Activated gamma-delta T cell treated with Interleukin-2 at 50 U/mL for 16 hours (primary cell): Measurements from ENCODE around the gene GATAD2B.
A peak's percentile ranks its signal among the peaks of the same experiment; 100 is the strongest.

Experiments used
- DNase-seq: peaks from one replicate; pipeline ENCODE4 v3.0.0-alpha.2; 2020

GATAD2B gene

DNA sequence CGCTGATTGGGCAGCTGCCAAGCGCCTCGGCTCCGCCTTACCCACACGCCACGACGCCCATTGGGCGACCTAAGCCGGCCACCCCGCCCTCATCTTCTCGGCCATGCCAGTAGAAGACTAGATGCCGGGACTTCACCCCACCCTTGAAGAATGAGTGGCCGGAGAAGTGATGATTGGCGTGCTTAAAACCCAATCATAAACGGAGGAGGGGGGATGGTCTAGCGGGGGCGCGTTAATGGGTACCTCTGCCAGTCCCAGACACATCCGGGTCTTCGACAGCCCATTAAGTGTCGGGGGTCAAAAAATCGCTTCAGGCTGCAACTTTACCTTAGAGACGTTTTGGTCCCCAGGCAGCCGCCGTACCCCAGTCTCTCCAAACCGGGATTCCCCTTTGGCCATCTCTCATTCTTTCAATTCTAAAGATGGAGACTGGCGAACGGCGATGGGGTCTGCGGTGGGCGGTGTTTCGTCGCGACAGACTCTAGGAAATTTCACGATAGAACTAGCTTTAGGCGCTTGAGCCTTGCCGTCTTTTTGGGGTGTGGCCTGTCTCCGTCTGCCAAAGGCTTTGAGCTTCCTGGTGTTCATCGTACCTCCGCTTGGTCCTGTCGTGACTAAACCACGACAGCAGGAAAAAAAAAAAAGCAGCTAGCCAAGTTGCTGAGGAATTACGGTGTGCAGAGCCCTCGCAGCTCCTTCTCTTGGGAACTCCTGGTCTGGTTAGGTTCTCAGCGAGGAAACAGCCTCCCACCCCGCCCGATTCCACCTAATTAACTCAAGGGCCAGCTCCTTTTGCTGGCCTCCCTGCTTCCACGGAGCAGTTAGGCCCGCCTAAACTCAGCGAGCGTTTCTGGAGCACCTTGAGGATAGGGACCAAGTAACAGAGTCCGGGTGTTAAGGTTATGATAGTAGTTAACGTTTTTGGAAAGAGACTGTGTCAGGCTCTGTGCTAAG lies at the start of gene GATAD2B:
GATAD2B (minus strand) TSS at position 1 of the 954 bp plus-strand sequence. CDS start 94,625 bp downstream, outside the sequence.
- DNase-seq, result peak; percentile 99

DNA sequence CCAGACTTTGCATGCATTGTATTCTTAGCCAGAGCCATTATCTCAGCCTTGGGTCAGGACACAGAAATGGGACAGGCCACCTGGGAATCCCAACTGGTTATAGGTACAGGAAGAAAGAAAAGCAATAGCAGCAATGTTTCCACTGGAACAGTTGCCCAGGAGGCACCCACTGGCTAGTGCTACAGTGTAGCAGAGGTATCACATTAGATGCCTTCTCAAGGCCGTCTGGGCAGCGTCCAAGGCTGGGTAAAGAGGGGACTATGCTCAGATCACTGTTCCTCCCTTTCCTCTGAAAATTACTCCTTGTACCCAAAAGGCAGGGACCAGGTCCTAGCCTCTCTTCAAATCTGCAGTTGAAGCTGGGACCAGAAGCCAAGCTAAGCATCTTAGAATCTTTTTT lies 47.6 kb upstream of the GATAD2B start:
- DNase-seq, result no peak

DNA sequence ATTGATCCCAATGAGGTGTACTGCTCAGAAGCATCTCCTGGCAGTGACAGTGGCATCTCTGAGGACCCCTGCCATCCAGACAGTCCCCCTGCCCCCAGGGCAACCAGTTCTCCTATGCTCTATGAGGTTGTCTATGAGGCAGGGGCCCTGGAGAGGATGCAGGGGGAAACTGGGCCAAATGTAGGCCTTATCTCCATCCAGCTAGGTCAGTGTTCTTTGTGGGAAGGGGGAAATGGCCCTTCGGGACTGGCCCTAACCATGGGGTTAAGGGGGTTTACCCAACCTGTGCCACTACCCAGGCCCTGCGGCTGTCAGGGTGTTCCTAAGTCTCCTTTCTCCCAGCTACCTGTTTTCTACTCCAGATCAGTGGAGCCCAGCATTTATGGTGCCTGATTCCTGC lies 46.2 kb upstream of the GATAD2B start:
- DNase-seq, result no peak

DNA sequence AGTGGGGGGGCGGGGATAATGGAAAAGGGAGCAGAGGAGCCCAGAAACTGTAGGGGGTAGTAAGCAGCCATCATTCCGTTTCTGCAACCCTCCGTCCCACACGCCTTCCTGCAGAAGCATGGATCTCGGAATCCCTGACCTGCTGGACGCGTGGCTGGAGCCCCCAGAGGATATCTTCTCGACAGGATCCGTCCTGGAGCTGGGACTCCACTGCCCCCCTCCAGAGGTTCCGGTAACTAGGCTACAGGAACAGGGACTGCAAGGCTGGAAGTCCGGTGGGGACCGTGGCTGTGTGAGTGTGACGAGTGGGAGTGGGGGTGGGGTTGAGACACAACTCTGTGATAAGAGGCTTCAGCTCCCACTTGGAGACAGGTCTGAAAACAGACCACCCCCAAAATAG lies 45.6 kb upstream of the GATAD2B start:
- no peak for DNase-seq

DNA sequence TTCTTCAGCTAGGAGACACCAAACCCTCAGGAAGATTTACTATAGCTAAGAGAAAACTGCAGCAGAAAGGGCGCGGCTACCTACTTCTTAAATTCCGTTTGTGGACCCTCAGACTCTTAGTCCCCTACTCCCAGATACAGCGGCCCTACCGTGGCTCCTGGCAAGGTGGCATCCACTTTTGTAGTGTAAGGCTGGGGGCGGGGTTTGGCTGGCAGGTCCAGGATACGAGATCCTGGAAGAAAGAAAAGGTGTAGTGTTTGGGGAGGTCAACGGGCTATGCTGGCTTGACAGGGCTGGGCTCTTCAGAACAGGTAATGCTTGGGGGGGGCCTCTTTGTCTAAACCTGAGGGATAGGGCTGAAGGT lies 45.2 kb upstream of the GATAD2B start:
- no peak for DNase-seq

DNA sequence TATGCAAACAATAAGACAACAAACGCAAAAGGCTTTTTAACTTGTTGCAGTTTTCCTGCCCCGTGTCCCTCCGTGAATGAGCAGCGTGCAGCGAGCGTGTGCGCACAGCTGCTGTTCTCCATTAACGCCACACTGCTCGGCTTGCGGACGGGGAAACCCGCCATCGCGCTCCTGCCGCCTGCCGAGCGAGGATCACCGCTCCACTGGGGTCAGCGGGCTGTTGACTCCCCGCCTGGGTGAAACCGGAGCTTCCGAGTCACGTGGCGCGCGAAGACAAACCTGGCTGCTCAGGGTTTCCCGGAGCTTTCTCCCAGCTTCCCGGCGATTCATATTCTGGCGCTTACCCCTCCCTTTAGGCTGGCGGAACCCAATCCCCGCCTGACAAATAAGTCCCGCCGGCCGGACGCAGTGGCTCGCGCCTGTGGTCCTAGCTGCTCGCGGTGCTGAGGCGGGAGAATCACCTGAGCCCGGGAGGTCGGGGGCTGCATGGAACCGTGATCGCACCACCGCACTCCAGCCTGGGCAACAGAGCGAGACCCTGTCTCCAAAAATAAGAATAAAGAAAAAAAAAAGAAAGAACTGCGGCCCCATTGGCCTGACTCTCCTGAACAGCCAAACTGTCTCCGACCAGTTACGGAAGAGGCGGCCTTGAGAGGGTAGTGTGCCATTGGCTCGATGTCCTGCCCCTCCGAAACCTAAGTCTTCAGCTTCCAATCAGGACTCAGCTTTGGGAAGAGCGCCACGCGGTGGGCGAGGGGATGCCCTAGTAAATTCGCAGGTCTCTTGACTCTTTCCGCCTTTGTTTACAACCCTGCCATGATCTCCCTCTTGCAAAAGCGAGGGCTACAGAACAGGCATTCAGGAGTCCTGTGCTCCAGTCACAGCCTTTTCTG lies 44.6 kb upstream of the GATAD2B start, which contains the start of gene CREB3L4:
CREB3L4 (plus strand) TSS at position 796 of the 893 bp plus-strand sequence. CDS start 624 bp downstream, outside the sequence.
- peak; percentile 84 for DNase-seq

DNA sequence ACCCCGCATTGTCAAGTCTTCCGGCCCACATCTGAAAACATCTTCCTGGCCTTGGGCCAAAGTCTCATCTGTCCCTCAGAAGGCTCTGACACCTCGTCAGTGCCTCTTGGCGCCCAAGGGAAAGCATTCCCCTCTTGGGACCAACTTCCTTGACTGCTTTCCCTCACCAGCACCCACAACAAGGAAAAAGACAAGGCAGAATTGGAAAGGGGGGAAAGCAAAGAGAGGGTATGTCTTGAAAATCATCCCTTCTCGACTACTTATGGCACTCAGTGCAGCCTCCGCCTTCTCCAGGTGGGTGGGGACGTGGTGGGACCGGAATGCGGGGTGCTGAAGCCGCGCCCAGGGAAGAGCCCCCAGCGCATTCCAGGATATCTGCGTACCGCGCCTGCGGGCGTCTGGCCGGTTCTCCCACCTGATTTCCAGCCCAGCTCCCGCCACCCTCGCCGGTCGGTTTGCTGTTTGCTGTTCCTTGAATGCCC lies 41.1 kb upstream of the GATAD2B start:
- DNase-seq, result no peak

DNA sequence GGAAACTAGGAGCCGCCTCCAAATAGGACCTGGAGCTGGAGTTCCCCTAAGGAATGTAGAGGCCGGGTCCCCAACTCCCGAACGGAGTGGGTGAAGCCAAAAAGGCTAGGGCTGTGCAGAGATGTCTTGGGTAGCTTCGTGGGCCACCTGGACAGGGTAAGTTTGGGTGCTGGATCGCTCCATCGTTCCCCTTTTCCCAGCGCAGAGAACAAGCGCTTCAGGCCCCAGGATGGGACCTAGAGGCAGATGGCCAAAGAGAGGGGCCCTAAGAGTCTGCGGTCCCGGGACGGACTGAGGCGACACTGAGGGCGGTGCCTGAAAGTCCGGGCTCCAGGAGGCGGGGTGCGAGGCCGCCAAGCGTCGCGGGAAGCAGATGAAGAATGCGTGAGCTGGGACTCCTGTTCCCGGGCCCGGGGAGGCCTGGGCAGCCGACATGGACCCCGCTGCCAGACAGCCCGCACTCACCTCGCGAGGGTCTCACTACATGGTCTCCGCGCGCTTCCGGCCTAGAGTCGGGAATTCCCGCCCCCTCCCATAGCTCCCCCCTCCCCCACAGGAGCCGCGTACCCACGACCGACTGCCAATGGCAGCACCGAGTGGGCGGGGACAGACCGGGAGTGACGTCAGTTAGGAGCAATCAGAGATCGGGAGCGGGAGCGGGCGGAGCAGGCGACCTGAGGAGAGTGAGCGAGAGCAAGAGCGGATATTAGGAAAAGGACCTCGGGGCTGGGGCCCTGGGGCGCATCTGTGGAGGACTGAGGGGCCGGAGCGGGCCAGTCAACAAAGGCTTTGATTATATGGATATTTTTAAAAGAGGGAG lies 40.5 kb upstream of the GATAD2B start, which contains the start of gene SLC39A1:
SLC39A1 (minus strand) TSS at position 508 of the 820 bp plus-strand sequence. CDS start 822 bp downstream, outside the sequence.
- peak; percentile 92 for DNase-seq

DNA sequence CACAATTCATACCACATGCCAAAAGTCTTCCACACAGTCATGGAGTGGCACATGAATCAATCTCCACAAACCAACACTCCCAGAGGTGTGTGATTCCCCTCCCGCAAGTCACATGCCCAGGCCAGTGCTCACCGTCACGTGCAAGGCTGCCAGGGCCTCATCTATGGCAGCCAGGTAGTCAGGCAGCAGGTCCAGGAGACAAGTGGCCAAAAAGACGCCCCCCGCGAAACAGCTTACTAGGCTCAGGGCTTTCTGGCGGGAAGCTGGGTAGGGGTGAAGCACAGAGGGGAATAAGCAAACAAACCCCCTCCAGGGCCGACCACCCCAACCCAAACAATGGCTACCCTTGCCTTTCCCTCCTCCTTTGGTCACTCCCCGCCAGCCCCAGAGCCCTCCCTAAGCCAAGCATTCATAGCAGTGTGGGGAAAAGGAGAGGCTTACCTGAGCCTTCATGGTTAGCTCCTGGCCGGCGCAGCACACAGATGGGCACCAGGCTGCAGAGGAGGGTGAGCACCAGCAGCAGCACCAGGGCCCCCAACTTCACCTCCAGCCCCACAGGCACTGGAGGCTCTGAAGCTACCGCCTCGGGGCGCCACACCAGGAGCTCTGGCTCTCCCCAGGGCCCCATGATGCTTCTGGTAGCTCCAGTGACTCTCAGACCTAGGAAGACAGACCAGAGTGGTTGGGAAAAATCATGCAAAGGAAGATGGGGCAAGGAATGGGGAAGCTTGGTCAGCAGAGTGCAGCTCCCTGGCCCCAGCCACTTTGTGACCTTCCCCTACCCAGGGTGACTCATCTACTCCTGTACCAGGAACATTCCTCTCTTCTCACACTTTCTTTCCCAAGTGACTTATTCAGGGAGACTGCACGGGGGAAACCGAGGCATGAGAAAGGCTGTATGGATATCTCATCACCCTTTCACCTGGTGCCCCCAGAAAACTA lies 39.6 kb upstream of the GATAD2B start:
- DNase-seq, result no peak

DNA sequence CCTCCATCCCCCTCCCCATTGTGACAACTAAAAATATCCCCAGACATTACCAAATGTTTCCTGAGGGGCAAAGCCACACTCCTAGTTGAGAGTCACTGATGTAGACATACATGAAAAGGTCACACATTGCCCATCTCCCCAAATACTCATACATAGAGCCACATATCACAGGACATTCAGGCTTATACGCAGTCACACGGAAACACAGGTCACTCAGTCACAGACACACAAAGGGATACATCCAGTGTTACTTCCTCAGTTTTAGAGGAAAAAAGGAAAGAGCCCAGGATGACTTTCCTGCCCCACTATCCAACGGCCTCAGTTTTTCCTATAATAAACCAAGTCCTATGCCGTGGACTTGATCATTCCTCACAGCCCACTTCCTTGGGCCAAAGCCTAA lies 38.6 kb upstream of the GATAD2B start:
- no peak for DNase-seq

DNA sequence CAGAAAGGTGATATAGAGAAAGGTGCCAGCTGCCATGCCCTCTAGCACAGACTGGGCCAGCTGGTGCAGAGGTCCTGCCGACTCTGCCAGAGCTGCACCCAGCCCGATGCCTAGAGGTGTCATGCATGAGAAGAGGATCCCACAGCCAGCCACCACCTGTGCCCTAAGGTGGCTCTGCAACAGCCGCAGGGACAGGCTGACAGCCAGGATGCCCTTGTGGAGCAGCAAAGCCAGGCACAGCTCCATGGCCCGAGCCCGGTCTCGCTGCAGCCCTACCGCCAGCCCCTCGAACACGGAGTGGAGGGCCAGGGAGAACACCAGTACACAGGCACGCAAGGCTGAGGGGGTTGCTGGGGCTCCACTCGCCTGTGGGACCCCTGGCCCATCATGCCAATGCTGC lies 37.4 kb upstream of the GATAD2B start:
- no peak for DNase-seq

DNA sequence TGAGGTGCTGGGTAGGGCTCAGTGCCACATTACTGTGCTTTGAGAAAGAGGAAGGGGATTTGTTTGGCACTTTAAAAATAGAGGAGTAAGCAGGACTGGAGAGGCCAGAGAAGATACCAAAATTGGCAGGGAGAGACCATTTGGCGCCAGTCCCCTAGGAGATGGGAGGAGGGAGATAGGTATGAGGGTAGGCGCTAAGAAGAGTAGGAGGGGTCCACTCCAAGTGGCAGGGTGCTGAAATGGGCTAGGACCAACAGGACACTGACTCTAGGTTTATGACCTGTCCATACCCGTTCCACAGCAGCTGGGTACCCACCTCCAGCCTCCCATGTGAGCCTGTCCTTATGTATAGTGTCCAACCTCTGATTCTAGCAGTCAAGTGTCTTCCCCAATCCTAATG lies 36.7 kb upstream of the GATAD2B start:
- no peak for DNase-seq

DNA sequence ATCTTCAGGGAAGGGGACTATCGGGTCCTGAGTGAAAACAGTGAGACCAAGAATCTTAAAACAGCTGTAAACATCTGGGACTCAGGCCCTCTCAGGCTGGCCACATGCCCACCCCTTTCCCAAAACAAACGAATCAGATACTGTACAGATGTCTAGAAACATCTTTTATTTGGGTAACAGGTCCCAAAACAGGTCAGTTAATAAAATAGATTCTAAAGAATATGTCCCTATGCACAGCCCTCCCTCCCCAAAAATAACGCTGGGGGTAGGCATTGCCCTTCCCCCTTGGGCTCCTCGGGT lies 36.1 kb upstream of the GATAD2B start:
- no peak for DNase-seq

DNA sequence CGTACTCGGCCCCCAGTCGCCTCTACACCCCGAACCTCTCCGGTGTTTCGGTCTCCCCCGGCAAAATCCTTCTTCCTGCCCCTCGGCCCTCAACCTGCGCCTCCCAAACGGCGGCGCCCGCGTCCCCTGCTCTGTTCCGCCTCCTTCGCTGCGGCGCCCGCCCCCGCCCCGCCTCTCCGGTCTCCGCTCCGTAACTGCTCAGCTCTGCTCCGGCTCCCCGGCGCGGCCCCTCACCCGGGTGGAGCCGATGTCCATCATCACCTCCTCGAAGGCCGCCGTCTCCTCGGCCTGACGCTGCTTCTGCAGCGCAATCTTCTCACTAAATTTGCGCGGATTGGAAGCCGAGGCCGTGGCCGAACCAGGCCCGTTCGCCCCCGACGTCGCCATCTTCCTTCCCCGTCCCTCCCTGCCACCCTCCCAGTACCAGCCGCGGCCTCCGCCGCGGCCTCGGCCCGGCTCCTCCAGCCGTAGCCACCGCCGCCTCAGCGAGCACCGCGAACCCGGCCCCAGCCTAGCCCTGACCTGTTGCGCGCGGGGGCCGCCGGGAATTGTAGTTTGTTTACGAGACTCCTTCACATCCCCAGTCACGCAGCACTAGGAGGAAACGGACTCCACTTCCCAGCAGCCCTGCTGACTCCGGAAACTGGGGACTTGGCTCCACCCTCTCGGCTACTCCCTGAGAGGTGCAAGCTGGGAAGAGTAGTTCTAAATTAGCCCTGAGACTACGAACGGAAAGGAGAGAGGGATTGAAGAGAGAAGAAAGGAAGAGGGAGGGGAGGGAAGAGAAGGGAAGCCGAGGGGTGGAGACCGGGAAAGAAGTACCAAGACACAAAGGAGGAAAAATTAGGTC lies 35.6 kb upstream of the GATAD2B start, which contains the start of gene CRTC2:
CRTC2 (minus strand) TSS at position 502 of the 850 bp plus-strand sequence; CDS start at position 387, 115 bp downstream.
- DNase-seq, result peak; percentile 97

DNA sequence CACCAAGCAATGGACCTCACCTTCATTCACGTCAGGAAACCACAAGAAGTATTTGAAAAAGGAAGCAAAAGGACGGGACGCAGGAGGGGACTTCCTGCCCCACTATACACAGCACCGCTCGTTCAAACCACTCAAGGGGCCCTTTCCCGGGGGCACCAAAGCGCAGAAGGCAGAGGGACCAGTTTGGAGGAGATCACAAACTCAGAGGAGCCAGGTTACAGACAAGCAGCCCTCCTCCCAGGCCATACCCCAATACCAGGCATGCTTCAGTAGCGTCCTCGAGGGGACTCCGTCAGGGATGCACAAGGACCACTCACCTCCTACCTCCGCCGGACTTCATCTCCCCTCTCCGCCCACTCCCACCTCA lies 35.0 kb upstream of the GATAD2B start:
- DNase-seq, result peak; percentile 46

DNA sequence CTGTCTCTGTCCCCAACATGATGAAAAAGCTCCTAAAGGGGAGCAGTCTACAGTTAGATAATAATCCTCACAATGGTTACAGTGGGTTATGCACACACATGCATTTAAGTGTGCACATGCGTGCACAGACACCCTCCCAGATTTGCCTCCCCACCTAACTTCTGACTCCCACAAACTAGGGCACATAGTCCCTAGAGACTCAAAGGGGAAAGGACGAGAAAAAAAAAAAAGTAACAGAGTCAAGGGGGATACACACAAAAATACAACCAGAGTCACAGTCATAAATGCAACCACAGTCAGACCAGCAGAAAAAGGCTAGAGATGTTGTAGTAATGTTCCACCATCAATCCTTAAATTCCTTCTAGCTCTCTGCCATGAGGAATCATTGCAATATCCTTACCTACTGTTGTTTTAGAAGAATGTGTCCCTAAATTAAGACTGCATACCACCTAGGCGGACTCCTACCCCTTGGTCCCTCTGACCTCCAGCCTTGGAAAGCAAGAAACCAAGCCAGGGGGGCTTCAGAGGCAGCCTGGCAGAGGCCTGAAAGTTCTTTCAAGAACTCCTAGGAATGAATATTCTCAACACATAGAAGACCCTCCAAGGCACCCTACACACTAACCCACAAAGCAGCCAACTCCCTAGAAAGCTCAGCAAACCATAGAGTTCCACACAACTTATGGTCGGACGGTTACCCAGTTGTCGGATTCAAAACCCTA lies 34.4 kb upstream of the GATAD2B start:
- no peak for DNase-seq

DNA sequence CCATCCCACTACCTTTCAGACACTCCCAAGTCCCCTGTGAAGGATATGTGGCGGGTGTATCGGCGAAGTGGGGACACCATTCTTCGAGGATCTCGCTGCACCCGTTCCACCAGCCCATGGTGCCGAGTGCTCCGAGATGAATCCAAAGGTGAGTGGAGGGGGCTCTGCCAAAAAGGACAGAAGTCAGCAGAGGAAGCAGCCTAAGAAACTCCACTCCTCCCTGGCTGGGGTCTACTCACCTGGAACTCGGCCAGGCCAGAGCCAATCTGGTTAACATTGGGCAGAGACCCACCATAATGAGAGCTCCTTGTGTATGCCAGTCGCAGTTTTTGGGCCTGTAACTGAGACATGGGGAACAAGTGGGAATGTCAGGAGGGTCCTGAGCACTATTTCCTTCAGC lies 32.1 kb upstream of the GATAD2B start:
- DNase-seq, result no peak

DNA sequence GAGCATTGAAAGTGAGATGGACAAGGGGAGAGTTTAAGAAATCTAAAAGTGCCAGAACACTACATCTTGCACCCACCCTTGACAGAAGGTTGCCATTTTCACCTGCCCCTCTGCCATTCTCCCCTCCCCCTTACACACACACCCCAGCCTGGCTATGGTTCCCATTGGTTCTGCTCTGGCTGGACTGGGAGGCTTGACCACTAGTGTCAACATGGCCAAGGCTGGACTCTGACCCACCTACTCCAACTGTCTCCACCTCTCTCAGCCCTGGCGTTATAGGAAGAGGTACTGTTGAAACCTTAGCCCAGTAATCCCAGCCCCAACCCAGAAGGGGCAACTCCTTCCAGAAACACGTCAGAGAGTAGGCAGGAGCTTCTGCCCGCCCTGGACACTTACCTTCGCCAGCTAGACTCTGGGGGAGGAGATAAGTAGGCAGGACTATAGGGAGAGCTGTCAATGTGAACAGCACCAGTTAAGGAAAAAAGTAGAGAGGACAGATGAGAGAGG lies 31.1 kb upstream of the GATAD2B start:
- no peak for DNase-seq

DNA sequence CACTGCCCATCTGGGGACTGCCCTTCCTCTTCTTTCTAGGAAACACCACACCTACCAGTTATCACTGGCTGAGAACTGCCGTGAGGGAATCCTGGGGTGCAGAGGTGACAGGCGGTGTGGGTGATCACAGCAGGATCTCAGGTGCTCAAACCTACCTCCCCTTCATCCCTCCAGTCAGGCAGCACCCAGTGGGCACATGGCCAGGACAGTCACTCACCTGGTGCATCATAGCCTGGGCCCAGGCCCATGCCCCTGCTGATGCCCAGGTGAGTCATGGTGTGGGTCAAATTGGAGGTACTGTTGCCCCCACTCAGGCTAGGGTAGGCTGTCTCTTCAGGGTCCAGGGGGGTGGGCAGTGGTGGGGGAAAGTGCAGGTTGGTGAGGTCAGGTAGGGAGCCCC lies 29.0 kb upstream of the GATAD2B start:
- no peak for DNase-seq
